Iris pigment epithelial cell (primary cell): ENCODE results near the gene AAR2.

Experiments used
- DNase-seq: peaks from one replicate; pipeline ENCODE4 v3.0.0-alpha.2; 2011; ENCODE audit warnings: low read depth

AAR2 gene

DNA sequence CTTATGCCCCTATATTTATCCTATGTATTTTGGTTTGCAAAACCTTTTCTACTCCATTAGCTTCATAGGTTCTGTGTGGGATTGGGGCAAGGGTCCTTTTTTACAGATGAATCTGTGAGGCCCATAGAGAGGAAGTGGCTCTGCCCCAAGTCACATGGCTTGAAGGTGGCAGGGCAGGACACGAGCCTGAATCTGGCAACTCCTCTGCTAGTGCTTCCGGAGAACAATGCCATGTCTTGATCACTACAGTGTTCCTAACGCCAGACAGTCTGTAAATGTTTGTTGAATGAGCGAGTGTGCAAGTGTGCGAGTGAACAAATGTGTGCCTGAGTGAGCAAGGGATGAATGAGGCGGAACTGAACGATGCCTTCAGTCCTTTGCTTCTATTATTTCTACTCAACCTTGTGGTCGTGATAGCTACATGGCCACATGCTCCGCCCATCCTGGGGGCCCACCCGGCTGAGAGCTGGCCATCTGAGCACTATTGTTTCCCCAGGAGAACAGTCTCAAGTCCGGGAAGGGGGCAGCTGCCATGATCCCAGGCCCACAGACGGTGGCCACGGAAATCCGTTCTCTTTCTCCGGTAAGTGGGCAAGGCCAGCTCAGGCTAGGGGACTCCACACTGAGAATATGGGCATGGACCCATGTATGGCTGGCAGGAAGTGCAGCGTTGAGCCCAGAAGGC, 17.8 kb upstream of the AAR2 start:
- DNase-seq: no peak

DNA sequence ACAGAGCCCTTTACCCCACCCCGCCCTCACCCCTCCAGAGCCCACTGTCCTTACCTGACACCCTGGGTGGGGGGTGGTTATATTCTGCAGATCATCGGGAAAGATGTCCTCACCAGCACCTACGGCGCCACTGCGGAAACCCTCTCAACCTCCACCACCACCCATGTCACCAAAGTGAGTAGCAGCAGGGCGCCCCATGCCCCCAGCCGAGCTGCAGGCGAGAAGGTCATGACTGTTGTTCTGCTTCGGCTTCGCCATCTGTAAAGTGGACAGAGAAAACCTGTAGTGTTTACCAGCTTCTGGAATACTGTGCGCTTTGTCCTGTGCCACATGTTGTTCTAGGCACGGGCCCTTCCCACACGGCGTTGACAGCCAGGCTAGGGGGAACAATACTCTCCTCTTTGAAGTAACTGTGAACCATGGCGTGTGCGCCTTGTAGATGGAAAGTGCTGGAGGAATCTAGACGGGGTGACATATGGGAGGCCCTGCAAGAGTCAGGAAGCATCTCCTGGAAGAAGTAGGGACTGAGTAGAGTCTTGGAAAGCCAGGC, 16.5 kb upstream of the AAR2 start:
- no peak for DNase-seq

DNA sequence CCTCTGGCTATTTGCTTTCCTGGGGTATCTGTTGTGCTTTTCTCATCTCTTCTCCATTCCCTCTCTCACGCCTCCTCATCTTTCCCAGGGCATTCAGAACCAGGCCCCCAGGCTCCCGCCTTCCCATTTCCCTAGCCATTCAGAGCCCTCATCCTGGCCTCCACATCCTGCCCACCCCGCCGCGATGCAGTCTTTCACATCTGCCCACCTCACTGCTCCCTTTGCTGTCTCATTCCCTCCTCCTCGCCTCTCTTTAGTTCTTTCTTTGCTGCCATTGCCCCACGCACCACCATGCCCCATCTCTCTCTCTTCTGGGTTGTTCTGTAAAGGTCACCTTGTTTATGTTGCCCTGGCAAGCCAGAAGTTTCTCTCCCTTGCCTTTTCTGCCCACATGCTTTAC, 10.6 kb upstream of the AAR2 start:
- DNase-seq: no peak

- DNase-seq: no peak
These were observed 7.5 kb upstream of the AAR2 start for GRCh38 chr20:36228770-36229169.

DNA sequence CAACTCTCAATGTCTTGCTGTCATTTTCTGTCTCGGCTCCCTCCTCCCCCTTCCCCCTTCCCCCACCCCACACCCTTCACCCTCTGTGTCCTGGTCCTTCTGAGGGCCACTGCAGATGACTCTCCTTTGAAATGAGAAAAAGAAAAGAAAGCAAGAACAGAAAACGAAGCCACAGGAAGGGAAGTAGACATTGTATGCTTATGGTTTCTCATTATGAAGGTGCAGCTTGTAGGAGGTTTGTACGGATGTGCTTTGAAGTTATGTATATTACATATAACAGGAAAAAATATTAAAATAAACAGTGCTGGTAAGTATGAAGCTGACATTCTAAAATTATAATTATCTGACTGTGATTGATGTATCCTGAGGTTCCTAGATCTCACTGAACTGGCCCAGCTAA, 6.3 kb upstream of the AAR2 start:
- DNase-seq: no peak

DNA sequence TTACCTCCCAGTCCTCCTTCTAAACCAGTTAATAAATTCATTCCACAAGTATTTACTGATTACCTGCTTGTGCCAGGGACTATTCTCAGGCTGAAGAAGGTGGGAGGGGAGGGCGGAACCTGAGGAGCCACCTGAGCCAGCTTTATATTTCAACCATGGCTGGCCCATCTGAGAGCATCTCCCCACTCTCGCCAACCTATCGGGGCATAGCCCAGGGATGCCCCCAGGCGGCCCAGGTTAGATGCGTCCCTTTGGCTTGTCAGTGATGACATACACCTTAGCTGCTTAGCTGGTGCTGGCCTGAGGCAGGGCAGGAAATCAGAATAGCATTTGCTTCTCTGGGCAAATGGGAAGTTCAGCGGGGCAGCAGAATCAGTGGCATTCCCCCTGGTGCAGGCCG, 4.9 kb upstream of the AAR2 start:
- no peak for DNase-seq

GRCh38 chr20:36234771-36235320, 1.4 kb upstream of the AAR2 start:
- no peak for DNase-seq

DNA sequence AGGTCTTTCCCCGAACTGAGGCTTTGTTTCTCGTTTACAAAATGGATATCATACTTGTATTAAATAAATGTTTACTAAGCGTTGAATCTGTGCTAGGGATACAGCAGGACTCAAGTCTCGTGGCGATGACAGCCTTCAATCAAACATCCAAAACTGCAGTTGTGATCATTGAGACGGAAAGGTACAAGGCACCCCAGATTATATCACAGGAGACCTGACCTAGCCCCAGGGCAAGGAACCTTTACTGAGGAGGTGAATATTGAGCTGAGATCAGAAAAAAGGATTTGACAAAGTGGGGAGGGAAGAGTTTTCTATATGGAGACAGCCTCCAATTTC, 476 bp downstream of the AAR2 start:
- DNase-seq: peak; percentile 11

DNA sequence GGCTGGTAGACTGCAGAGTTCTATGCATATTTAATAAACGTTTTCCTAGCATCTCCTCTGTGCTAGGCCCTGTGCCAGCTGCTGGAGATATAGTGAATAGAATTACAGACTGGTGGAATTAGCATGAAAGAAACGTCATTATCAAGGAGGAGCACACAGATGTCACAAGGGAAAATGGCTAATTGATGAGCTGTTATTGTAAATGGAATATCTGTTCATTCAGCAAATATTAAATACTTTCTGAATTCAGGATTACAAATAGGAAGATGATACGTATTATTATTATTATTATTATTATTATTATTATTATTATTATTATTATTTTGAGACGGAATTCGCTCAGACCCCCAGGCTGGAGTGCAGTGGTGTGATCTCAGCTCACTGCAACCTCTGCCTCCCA, 1.2 kb downstream of the AAR2 start:
- DNase-seq: no peak

GRCh38 chr20:36238153-36238552, 1.9 kb downstream of the AAR2 start:
- no peak for DNase-seq

GRCh38 chr20:36238760-36239159, 2.5 kb downstream of the AAR2 start:
- DNase-seq: no peak

DNA sequence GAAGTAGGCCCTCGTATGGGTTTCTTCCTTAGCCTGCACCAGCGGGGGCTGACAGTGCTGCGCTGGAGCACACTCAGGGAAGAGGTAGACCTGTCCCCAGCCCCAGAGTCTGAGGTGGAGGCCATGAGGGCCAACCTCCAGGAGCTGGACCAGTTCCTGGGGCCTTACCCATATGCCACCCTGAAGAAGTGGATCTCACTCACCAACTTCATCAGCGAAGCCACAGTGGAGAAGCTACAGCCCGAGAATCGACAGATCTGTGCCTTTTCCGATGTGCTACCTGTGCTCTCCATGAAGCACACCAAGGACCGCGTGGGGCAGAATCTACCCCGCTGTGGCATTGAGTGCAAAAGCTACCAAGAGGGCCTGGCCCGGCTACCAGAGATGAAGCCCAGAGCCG, 3.8 kb downstream of the AAR2 start:
- DNase-seq: no peak

DNA sequence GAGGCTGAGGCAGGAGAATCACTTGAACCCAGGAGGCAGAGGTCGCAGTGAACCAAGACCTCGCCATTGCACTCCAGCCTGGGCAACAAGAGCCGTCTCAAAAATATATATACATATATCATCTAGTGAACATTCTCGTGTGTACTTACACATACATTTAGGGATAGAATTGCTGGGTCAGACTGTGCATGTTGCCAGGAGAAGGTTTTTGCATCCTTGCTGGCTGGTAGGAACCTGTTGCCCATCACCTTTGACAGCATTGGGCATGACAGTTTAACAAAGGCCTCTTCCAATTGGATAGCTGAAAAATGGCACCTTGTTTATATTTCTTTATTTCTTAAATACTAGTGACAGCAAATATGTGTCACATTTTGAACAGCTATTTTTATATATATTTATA, 5.4 kb downstream of the AAR2 start:
- DNase-seq: no peak

- DNase-seq: peak; percentile 20
These were observed 7.4 kb downstream of the AAR2 start for GRCh38 chr20:36243726-36244125.

- no peak for DNase-seq
These were observed 10.1 kb downstream of the AAR2 start for GRCh38 chr20:36246401-36246800.

GRCh38 chr20:36248836-36249235, 12.6 kb downstream of the AAR2 start:
- no peak for DNase-seq

GRCh38 chr20:36249450-36249849, 13.2 kb downstream of the AAR2 start:
- DNase-seq: no peak

DNA sequence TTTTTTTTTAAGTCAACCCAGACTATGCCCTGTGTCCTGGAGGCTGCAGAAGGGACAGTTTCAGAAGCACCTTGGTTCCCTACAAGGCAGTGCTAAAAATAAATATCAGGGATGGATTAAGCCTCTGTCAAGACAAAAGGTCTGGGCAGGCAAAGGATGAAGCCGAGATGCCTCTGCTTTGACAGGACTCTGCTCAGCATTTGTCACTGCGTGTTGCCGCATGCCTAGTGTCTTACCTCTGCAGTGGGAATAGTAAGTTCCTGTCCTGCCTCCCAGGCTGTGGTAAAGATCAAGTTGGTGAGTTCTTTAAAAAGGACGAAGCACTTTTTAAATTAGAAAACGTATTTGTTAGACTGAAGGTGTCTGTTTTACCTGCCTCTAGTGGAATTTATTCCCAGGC, 15.1 kb downstream of the AAR2 start:
- DNase-seq: no peak

- DNase-seq: no peak
These were observed 16.2 kb downstream of the AAR2 start for GRCh38 chr20:36252511-36252910.

- no peak for DNase-seq
These were observed 16.8 kb downstream of the AAR2 start for GRCh38 chr20:36253036-36253435.

- no peak for DNase-seq
These were observed 17.8 kb downstream of the AAR2 start for GRCh38 chr20:36254076-36254475.

DNA sequence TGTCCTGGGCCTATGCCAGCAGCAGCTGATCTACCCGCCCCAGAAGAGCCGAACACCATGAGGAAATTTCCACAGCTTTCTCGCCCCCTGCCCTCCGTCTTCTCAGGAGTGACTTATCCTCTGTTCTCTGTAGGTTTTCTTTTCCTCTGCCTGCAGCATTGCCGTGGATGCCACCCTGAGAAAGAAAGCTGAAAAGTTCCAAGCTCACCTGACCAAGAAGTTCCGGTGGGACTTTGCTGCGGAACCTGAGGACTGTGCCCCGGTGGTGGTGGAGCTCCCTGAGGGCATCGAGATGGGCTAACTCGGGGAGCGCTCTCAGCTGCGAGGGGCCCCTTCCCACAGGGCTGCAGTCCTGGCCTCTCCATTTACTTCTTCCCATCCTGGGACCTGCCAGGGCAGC, 19.2 kb downstream of the AAR2 start:
- no peak for DNase-seq

DNA sequence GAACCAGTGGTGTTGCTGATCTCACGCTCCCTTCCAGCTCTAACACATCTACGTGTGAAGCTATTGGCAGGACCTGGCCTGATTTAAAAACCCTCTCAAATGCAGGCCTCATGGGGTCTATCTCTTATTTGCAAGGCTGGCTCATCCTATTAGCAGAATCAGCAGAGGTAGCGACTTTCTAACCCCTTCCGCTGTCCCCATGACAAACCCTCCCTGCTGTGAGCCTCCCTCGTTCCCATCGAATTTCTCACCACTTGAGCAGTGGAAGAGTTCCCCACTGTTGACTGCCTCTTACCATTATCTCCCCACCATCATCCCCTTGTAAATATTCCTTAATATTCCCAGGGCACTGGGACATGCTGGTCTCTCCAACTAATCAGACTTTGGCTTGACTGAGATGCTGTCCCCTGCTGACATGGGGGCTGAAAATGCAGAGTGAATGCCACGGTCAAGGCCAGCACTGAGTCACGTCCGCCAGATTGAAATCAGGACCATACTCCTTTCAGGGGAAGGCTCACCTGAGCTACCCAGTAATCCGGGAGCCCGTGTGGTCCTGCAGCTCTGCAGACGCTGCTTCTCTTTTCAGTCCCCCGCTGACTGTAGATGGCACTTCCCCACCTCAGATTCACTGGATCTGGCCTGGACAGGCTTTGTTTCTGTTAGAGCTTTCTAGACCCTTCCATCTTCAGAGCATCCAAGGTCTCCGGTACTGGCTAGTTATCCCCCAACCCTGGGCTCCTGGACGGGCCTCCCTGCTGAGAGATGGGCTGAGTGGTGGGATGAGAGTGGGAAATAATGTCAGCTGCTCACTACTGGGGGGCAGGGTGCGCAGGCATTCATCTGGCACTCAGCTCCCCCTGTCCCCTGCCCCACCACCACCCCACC, 23.1 kb downstream of the AAR2 start:
- DNase-seq: no peak
